Glutamatergic neuron (in vitro differentiated cells): ENCODE results near the gene NDUFS3. TPM values are rescaled to one million over a fixed set of nuclear protein-coding genes. Genes with fewer than 3 reads are reported as not detected.

Source experiments
- DNase-seq: peaks from one replicate; pipeline ENCODE4 v3.0.0; 2022
- H3K27ac Mint-ChIP-seq: one replicate; pipeline ENCODE4 v1.8.0; 2020; ENCODE audit warnings: mild to moderate bottlenecking, mixed read lengths, inconsistent platforms; ENCODE audit not compliant: unreplicated experiment
- H3K27me3 Mint-ChIP-seq: one replicate; pipeline ENCODE4 v1.8.0; 2020; ENCODE audit warnings: mild to moderate bottlenecking, moderate library complexity, mixed read lengths, inconsistent platforms; ENCODE audit not compliant: unreplicated experiment
- H3K36me3 Mint-ChIP-seq: one replicate; pipeline ENCODE4 v1.8.0; 2020; ENCODE audit warnings: mild to moderate bottlenecking, mixed read lengths, inconsistent platforms; ENCODE audit not compliant: unreplicated experiment
- H3K4me1 Mint-ChIP-seq: one replicate; pipeline ENCODE4 v1.8.0; 2020; ENCODE audit warnings: mild to moderate bottlenecking, low read depth, mixed read lengths, inconsistent platforms; ENCODE audit not compliant: unreplicated experiment
- H3K4me3 Mint-ChIP-seq: one replicate; pipeline ENCODE4 v1.8.0; 2020; ENCODE audit warnings: mild to moderate bottlenecking, mixed read lengths, inconsistent platforms; ENCODE audit not compliant: unreplicated experiment
- H3K9me3 Mint-ChIP-seq: one replicate; pipeline ENCODE4 v1.8.0; 2020; ENCODE audit warnings: mild to moderate bottlenecking, moderate library complexity, mixed read lengths, inconsistent platforms; ENCODE audit not compliant: unreplicated experiment
- total RNA-seq: library from RNA; stranded (reverse); fragmentation: NEBNext Ultra II Directional; extraction: Animal tissue kit (Norgen Biotek cat#: 25700); gene quantifications from one replicate; pipeline ENCODE4 v1.2.1, GENCODE V29; 2021; ENCODE audit not compliant: unreplicated experiment
- TF ChIP-seq, protein P1 (sequence below): fragments of 200-600 bp; sonication (generic); IDR thresholded peaks from one replicate; pipeline ENCODE4 v1.5.0; 2021; ENCODE audit not compliant: partially characterized antibody, unreplicated experiment

NDUFS3 gene
- total RNA-seq, 1 donor from 2014 or later = 122 TPM

DNA sequence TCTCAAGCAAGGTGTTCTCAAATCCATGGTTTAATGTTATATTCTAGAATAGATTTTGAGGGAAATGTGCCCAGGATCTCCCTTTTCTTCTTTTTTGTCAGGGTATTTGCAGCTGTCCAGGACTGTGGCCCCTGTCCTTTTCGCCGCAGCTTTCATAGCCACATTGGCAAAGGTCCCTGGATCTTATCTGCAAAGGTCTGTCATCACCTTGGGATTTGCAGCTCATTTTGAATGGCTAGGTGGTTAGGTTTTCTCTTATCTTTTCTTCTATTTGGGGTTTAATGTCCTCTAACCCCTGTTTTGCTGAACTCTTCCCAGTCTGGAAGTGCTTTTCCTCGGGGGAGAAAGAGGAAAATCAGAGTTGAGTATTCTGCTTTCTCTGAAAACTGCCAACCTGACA lies 27.0 kb downstream of the NDUFS3 start:
- H3K36me3 Mint-ChIP-seq = peaks cover 8% of the 10 kb centered on the region

DNA sequence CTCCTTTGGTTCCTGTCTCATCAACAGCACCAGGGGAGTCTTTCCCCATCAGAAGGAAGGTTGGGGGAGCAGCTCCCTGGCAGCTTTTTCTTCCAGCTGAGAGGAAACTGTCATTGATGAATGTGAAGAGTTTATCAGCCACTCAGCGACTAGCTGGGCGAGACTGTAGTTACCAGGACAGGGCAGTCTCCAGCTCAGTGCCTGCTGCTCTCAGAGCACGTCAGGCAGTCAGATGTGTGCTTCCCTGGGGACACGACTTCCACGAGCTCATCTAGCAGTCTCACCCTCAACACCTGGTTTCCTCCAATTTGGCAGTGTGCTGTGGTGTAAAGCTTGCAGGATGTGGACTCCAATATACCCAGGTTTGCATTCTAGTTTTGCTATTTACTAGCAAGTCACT lies 27.9 kb downstream of the NDUFS3 start:
- peaks cover 20% of the 10 kb centered on the region for H3K4me1 Mint-ChIP-seq
- H3K4me3 Mint-ChIP-seq = no peak overlapping the region
- TF ChIP-seq, protein P1, sequence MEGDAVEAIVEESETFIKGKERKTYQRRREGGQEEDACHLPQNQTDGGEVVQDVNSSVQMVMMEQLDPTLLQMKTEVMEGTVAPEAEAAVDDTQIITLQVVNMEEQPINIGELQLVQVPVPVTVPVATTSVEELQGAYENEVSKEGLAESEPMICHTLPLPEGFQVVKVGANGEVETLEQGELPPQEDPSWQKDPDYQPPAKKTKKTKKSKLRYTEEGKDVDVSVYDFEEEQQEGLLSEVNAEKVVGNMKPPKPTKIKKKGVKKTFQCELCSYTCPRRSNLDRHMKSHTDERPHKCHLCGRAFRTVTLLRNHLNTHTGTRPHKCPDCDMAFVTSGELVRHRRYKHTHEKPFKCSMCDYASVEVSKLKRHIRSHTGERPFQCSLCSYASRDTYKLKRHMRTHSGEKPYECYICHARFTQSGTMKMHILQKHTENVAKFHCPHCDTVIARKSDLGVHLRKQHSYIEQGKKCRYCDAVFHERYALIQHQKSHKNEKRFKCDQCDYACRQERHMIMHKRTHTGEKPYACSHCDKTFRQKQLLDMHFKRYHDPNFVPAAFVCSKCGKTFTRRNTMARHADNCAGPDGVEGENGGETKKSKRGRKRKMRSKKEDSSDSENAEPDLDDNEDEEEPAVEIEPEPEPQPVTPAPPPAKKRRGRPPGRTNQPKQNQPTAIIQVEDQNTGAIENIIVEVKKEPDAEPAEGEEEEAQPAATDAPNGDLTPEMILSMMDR = no peak
- peaks cover 3% of the 10 kb centered on the region for H3K9me3 Mint-ChIP-seq
- no peak for DNase-seq
- no peak overlapping the region for H3K27ac Mint-ChIP-seq
- peaks cover 8% of the 10 kb centered on the region for H3K36me3 Mint-ChIP-seq
- peaks cover 5% of the 10 kb centered on the region for H3K27me3 Mint-ChIP-seq

More for the DNA sequence above, 27.0 kb downstream of the NDUFS3 start:
- Mint-ChIP-seq H3K9me3 (peaks cover 3% of the 10 kb centered on the region), H3K27me3 (peaks cover 5% of the 10 kb centered on the region), H3K27ac (peak overlapping the region; percentile 2), H3K4me3 (no peak overlapping the region), H3K4me1 (peaks cover 20% of the 10 kb centered on the region)
- DNase-seq = no peak
- TF ChIP-seq, protein P1 = no peak

DNA sequence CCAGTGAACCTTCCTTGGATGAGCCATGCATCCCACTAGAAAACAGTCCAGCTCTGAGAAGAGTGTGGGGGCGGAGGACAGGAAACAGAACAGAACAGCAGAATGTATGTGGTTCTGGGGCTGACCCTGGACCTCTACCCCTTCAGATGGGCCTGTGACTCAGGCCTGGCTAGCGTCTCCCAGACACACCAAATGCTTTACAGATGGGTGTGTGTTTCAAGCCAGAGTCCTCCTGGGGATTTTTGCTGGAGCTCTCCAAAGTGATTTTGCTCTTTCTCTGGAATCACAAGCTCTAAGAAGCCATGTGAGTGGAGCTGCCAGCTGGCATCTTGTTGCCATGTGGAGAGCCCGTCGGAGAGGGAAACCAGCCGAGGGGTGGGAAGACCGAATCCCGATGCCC lies 28.5 kb downstream of the NDUFS3 start:
- DNase-seq = no peak
- peaks cover 2% of the 10 kb centered on the region for H3K9me3 Mint-ChIP-seq
- no peak overlapping the region for H3K4me3 Mint-ChIP-seq
- TF ChIP-seq, protein P1 = no peak
- H3K36me3 Mint-ChIP-seq = peaks cover 8% of the 10 kb centered on the region
- H3K4me1 Mint-ChIP-seq = peaks cover 20% of the 10 kb centered on the region
- peaks cover 3% of the 10 kb centered on the region for H3K27me3 Mint-ChIP-seq
- peak overlapping the region; percentile 18 for H3K27ac Mint-ChIP-seq

DNA sequence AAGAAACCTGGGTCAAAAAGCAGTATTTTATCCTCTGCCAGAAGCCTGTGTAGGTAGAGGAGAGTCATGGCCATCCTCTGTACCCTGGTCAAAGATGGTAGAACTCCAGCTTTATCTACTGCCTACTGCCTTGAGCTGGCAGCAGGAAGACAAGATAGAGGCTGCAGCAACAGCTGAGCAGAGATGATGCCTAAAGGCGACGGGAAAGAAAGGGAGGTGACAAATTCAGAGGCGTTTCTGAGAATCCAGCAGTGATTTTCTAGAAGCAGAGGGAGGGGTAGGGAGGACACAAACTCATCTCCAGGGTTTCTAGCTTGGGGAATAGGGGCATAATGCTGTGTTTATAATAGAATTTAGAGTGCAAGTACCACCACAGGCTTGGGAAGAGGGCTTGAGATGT lies 30.8 kb downstream of the NDUFS3 start:
- no peak for DNase-seq
- peaks cover 2% of the 10 kb centered on the region for H3K9me3 Mint-ChIP-seq
- peaks cover 2% of the 10 kb centered on the region for H3K27me3 Mint-ChIP-seq
- peaks cover 8% of the 10 kb centered on the region for H3K36me3 Mint-ChIP-seq
- TF ChIP-seq, protein P1 = no peak
- no peak overlapping the region for H3K27ac Mint-ChIP-seq
- peaks cover 20% of the 10 kb centered on the region for H3K4me1 Mint-ChIP-seq
- no peak overlapping the region for H3K4me3 Mint-ChIP-seq

DNA sequence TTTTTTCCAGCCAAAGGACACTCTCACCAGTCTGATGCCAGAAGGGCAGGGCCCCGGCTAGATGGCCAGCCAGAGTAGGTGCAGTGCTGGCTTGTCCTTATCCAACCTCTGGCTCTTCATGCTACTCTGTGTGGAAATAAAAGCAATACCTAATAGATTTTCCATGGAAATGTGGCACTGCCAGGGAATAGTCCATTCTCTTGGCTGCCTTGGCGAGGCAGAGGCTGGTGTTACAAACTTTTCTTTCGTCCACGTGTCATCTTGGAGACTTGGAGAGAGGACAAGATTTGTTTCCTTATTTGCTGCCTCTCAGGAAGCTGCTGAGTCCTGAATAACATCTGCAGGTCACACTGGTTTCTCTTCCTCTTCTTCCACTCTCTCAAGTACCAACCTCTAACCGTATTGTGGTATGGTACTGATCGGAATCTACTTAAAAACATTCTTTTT lies 32.5 kb downstream of the NDUFS3 start:
- Mint-ChIP-seq H3K27me3 (peaks cover 2% of the 10 kb centered on the region), H3K36me3 (peaks cover 8% of the 10 kb centered on the region), H3K27ac (no peak overlapping the region), H3K4me1 (peaks cover 15% of the 10 kb centered on the region), H3K9me3 (peaks cover 4% of the 10 kb centered on the region), H3K4me3 (no peak overlapping the region)
- TF ChIP-seq, protein P1 = no peak
- no peak for DNase-seq
